Osteocyte (in vitro differentiated cells): ENCODE data around the gene NEK10. TPM values are rescaled to one million over a fixed set of nuclear protein-coding genes. Genes with fewer than 3 reads are reported as not detected.

Experiments
- DNase-seq: peaks from one replicate; pipeline ENCODE4 v3.0.0; 2021; ENCODE audit warnings: mixed read lengths; ENCODE audit not compliant: unreplicated experiment; ENCODE audit errors: extremely low spot score
- H3K27ac Mint-ChIP-seq: one replicate; pipeline ENCODE4 v1.8.0; 2021; ENCODE audit warnings: mild to moderate bottlenecking, mixed read lengths; ENCODE audit not compliant: unreplicated experiment
- H3K27me3 Mint-ChIP-seq: one replicate; pipeline ENCODE4 v1.8.0; 2021; ENCODE audit warnings: mixed read lengths; ENCODE audit not compliant: unreplicated experiment
- H3K36me3 Mint-ChIP-seq: one replicate; pipeline ENCODE4 v1.8.0; 2021; ENCODE audit warnings: mixed read lengths; ENCODE audit not compliant: unreplicated experiment
- H3K4me1 Mint-ChIP-seq: one replicate; pipeline ENCODE4 v1.8.0; 2021; ENCODE audit warnings: mixed read lengths; ENCODE audit not compliant: unreplicated experiment
- H3K4me3 Mint-ChIP-seq: one replicate; pipeline ENCODE4 v1.8.0; 2021; ENCODE audit warnings: mild to moderate bottlenecking, moderate library complexity, mixed read lengths; ENCODE audit not compliant: unreplicated experiment
- H3K9me3 Mint-ChIP-seq: one replicate; pipeline ENCODE4 v1.8.0; 2021; ENCODE audit warnings: mixed read lengths; ENCODE audit not compliant: unreplicated experiment
- CTCF ChIP-seq: fragments of 200-600 bp; sonication (generic); IDR thresholded peaks from 2 replicates; pipeline ENCODE4 v1.5.0; 2021; ENCODE audit warnings: antibody characterized with exemption, mild to moderate bottlenecking, moderate library complexity
- total RNA-seq: library from RNA; stranded (reverse); gene quantifications from 2 replicates; pipeline ENCODE4 v1.2.1, GENCODE V29; 2021

Gene NEK10
- total RNA-seq, 1 donor from 2014 or later: 6.8 TPM

GRCh38 chr3:27141668-27142067 lies 227.5 kb downstream of the NEK10 start:
- no peak for DNase-seq
- Mint-ChIP-seq H3K27me3 (no peaks in the 10 kb centered on the region), H3K36me3 (peaks cover 15% of the 10 kb centered on the region), H3K9me3 (peaks cover 11% of the 10 kb centered on the region), H3K4me1 (no peaks in the 10 kb centered on the region), H3K27ac (no peak overlapping the region), H3K4me3 (no peak overlapping the region)
- peak; percentile 35 for TF ChIP-seq CTCF

- H3K36me3 Mint-ChIP-seq: peaks cover 13% of the 10 kb centered on the region
- DNase-seq: no peak
- H3K9me3 Mint-ChIP-seq: peaks cover 11% of the 10 kb centered on the region
- no peak overlapping the region for H3K4me3 Mint-ChIP-seq
- H3K27ac Mint-ChIP-seq: no peak overlapping the region
- no peaks in the 10 kb centered on the region for H3K27me3 Mint-ChIP-seq
- no peak for TF ChIP-seq CTCF
- peaks cover 4% of the 10 kb centered on the region for H3K4me1 Mint-ChIP-seq
Observed at GRCh38 chr3:27138562-27138961, 230.6 kb downstream of the NEK10 start.

- no peak overlapping the region for H3K27ac Mint-ChIP-seq
- no peak overlapping the region for H3K4me3 Mint-ChIP-seq
- H3K27me3 Mint-ChIP-seq: no peaks in the 10 kb centered on the region
- DNase-seq: no peak
- TF ChIP-seq CTCF: no peak
- H3K9me3 Mint-ChIP-seq: peaks cover 11% of the 10 kb centered on the region
- peaks cover 4% of the 10 kb centered on the region for H3K4me1 Mint-ChIP-seq
- peaks cover 13% of the 10 kb centered on the region for H3K36me3 Mint-ChIP-seq
Observed at GRCh38 chr3:27138005-27138404, 231.2 kb downstream of the NEK10 start.

- Mint-ChIP-seq H3K27me3 (no peaks in the 10 kb centered on the region), H3K4me1 (peaks cover 4% of the 10 kb centered on the region), H3K36me3 (peaks cover 3% of the 10 kb centered on the region), H3K27ac (no peak overlapping the region), H3K9me3 (no peaks in the 10 kb centered on the region), H3K4me3 (no peak overlapping the region)
- DNase-seq: peak; percentile 89
- TF ChIP-seq CTCF: peak; percentile 95
Observed at GRCh38 chr3:27134171-27134796, 234.9 kb downstream of the NEK10 start.

GRCh38 chr3:27133060-27133459 lies 236.1 kb downstream of the NEK10 start:
- no peak overlapping the region for H3K4me3 Mint-ChIP-seq
- no peaks in the 10 kb centered on the region for H3K9me3 Mint-ChIP-seq
- peaks cover 4% of the 10 kb centered on the region for H3K36me3 Mint-ChIP-seq
- TF ChIP-seq CTCF: no peak
- H3K27ac Mint-ChIP-seq: no peak overlapping the region
- no peaks in the 10 kb centered on the region for H3K27me3 Mint-ChIP-seq
- H3K4me1 Mint-ChIP-seq: peaks cover 4% of the 10 kb centered on the region
- no peak for DNase-seq
